ENCODE data around the gene SCNN1A.

SCNN1A gene

GRCh38 chr12:6317693-6318439, 57.5 kb downstream of the SCNN1A start:
- peak overlapping the region; percentile 38 for H3K27ac Mint-ChIP-seq
- no peaks in the 10 kb centered on the region for H3K36me3 Mint-ChIP-seq (ENCODE audit: low read depth)
- no peaks in the 10 kb centered on the region for H3K27me3 Mint-ChIP-seq
- no peak overlapping the region for H3K4me3 Mint-ChIP-seq
- peaks cover 41% of the 10 kb centered on the region for H3K4me1 Mint-ChIP-seq (ENCODE audit: low read depth)
- H3K9me3 Mint-ChIP-seq: no peaks in the 10 kb centered on the region

DNA sequence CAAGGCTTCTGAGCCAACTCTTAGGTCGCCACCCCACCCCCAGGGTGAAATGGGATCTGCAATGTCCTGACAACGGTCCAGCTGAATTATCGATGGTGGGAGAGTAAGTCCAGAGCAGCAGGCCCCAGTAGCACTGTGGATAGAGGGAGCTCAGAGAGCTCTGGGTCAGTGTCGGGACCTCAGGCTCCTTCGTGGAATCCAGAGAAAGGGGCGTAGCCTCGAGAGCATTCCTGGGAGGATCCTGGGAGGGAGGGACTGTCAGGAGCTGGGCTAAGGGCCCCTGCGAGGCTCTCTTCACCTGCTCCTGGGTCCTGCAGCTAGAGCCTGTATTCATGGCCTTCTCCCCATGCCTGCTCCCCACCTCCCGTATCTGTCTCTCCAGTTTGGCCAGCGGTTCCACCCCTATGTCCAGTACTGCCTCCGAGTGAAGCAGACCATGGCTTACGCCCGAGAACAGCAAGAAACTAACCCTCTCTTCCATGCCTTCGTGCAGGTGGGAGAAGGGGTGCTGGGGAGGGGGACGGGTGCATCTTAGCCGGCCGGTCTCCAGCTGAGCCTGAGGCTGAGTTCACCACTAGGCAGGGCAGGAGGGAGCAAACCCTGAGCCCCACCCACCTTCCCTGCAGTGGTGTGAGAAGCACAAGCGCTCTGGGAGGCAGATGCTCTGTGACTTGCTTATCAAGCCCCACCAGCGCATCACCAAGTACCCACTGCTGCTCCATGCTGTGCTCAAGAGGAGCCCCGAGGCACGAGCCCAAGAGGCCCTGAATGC, 58.3 kb downstream of the SCNN1A start:
- Mint-ChIP-seq H3K27ac (no peak overlapping the region), H3K9me3 (no peaks in the 10 kb centered on the region), H3K27me3 (peaks cover 1% of the 10 kb centered on the region), H3K4me3 (no peak overlapping the region), H3K36me3 (ENCODE audit: low read depth) (no peaks in the 10 kb centered on the region), H3K4me1 (ENCODE audit: low read depth) (peaks cover 39% of the 10 kb centered on the region)

DNA sequence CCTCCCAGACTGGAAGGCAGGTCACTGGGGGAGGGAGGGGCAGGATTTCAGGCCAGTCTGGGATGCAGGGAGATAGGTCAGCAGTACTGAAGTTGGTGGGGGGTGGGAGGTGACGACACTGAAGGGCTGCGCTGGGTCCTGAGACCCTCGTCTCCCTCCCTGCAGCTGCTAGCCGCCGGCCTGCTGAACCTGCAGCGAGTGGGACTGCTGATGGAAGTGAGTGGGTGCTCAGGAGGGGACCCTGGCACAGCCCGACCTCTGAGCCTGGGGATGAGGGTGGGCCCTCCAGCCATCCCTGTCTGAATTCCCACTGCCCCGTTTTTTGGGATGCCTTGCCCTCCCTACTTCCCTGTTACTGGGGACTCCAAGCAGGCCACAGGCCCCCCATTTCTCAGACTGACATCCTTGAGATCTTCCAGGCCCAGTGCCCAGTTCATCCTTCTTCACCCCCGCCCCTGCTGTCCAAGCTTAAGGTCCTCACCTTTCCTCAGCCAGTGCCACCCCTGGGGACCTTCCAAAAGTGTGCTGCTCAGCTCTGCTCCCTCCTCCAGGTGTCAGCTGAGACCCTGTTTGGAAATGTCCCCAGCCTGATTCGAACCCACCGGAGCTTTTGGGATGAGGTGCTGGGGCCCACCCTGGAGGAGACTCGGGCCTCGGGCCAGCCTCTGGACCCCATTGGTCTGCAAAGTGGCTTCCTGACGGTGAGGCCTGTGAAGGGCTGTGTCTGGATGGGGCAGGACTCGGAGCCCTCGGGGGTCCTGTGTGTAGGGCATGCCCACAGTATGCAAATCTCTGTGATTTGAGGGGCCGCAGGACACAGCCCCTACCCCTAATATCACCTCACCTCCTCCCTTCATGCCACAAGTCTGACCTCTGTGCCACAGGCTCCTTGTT, 59.4 kb downstream of the SCNN1A start:
- H3K9me3 Mint-ChIP-seq: no peaks in the 10 kb centered on the region
- H3K27ac Mint-ChIP-seq: no peak overlapping the region
- H3K36me3 Mint-ChIP-seq (ENCODE audit: low read depth): no peaks in the 10 kb centered on the region
- H3K4me3 Mint-ChIP-seq: no peak overlapping the region
- H3K27me3 Mint-ChIP-seq: peaks cover 5% of the 10 kb centered on the region
- H3K4me1 Mint-ChIP-seq (ENCODE audit: low read depth): peaks cover 35% of the 10 kb centered on the region

DNA sequence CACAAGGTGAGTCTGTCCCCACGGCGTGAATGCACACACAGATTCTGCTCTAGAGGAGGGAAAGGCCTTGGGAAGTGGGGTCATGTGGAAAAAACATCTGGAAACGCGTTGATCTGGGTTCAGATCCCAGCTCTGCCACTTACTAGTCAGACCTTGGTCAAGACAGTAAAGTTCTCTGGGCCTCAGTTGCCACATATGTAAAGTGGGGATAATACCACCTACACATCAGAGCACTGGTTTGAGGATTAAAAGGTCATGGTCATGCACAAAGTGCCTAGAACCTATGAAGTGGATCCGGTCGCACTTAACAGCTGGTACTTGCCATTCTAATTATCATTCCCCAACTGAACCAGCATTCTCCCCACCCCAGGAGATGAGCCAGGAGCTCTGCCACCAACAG, 60.2 kb downstream of the SCNN1A start:
- Mint-ChIP-seq H3K4me3 (no peak overlapping the region), H3K4me1 (ENCODE audit: low read depth) (peaks cover 35% of the 10 kb centered on the region), H3K36me3 (ENCODE audit: low read depth) (no peaks in the 10 kb centered on the region), H3K27me3 (peaks cover 5% of the 10 kb centered on the region), H3K27ac (no peak overlapping the region), H3K9me3 (no peaks in the 10 kb centered on the region)

DNA sequence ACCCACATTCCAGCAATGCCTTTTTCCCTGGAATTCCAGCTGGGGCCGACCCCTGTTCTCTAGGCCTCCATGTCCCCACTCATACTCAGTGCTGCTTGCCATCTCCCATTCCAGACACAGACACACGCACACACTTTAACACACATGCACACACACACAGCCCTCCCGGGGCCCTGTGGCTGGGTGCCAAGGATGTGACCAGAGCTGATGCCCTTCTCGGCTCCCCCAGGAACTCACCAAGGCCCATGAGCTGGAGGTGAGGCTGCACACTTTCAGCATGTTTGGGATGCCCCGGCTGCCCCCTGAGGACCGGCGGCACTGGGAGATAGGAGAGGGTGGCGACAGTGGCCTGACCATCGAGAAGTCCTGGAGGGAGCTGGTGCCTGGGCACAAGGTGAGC, 60.6 kb downstream of the SCNN1A start:
- H3K27ac Mint-ChIP-seq: peak overlapping the region; percentile 21
- no peaks in the 10 kb centered on the region for H3K36me3 Mint-ChIP-seq (ENCODE audit: low read depth)
- no peak overlapping the region for H3K4me3 Mint-ChIP-seq
- H3K4me1 Mint-ChIP-seq (ENCODE audit: low read depth): peaks cover 35% of the 10 kb centered on the region
- peaks cover 5% of the 10 kb centered on the region for H3K27me3 Mint-ChIP-seq
- H3K9me3 Mint-ChIP-seq: no peaks in the 10 kb centered on the region

- H3K9me3 Mint-ChIP-seq: no peaks in the 10 kb centered on the region
Measured at GRCh38 chr12:6313326-6313940, 61.9 kb downstream of the SCNN1A start.

GRCh38 chr12:6312529-6313325, 62.6 kb downstream of the SCNN1A start:
- Mint-ChIP-seq H3K27me3 (peaks cover 16% of the 10 kb centered on the region), H3K4me3 (no peak overlapping the region), H3K36me3 (ENCODE audit: low read depth) (no peaks in the 10 kb centered on the region), H3K4me1 (ENCODE audit: low read depth) (peaks cover 24% of the 10 kb centered on the region), H3K27ac (no peak overlapping the region), H3K9me3 (no peaks in the 10 kb centered on the region)

More at GRCh38 chr12:6313326-6313940, 61.9 kb downstream of the SCNN1A start:
- no peak overlapping the region for H3K4me3 Mint-ChIP-seq
- H3K4me1 Mint-ChIP-seq (ENCODE audit: low read depth): peaks cover 31% of the 10 kb centered on the region
- H3K36me3 Mint-ChIP-seq (ENCODE audit: low read depth): no peaks in the 10 kb centered on the region
- H3K27ac Mint-ChIP-seq: no peak overlapping the region
- H3K27me3 Mint-ChIP-seq: peaks cover 15% of the 10 kb centered on the region

DNA sequence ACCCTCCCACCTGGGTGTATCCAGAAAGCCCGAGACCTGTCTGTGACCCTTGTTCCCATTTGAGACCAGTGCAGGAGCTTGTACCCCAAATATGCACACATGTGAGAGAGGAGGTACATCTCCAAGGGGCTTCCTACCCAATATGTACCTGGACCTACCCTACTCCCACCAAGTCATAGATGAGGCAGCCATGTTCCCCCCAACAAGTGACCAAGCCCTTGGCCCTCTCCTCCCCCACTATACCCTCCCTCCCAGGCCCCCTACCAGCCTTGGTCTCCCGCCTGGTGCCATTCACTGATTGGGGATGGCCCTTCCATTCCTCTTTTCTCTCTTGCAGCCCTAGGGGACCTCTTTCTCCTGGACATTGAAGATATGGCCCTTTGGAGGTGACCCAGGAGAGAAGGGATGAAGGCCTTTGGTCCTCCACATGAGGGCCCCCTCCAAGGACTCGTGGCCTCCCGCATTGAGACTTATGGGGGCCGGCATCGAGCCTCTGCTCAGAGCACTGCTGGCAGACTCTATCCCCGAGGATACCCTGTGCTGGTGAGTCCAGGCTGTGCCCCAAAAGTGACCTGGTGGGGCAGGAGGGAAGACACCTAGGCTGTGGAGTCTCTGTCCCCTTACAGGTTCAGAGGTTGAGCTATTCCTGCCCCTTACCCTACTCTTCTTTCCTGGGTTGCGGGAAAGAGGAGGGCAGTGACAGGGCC, 63.4 kb downstream of the SCNN1A start:
- peaks cover 22% of the 10 kb centered on the region for H3K4me1 Mint-ChIP-seq (ENCODE audit: low read depth)

DNA sequence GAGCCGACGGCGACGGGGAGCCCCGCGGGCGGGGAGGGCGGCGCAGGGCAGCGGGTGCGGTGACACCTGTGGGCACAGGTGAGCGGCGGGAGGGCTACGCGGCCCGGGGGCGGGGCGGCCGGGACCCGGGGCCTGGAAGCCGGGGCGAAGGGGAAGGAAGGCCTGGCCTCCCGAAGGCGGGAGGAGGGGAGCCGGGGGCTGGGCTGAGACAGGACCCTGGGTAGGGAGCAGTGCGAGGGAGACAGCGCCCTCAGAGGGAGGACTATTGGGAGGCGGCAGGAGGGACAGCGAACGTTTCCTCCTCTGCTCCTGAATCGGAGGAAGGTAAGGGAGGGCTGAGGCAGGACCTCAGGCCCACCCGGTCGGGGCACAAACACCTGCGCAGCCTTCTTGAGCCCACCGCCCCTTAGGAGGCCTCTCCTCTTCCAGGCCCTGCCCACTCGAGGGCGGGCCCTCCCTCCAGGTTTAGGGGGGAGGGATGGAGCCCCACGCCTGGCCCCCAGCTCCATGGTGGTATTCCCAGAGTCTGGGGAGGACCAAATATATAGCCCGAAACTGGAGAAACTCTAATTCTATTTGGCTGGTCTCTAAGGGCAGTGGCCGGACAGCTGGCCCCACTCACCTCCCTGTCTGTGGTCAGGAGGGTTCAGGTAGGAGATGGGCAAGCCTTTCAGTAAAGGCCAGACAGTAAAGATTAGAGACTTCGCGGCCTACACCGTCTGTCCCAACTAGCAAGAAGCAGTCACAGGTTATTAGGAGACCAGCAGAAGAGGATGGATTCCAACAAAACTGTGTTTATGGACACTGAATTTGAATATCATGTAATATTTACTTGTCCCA, 64.4 kb downstream of the SCNN1A start:
- Mint-ChIP-seq H3K27me3 (peaks cover 19% of the 10 kb centered on the region), H3K4me1 (ENCODE audit: low read depth) (peaks cover 22% of the 10 kb centered on the region), H3K4me3 (no peak overlapping the region), H3K27ac (no peak overlapping the region), H3K9me3 (no peaks in the 10 kb centered on the region), H3K36me3 (ENCODE audit: low read depth) (no peaks in the 10 kb centered on the region)

More for the DNA sequence above, 63.4 kb downstream of the SCNN1A start:
- Mint-ChIP-seq H3K9me3 (no peaks in the 10 kb centered on the region), H3K27me3 (peaks cover 16% of the 10 kb centered on the region), H3K36me3 (ENCODE audit: low read depth) (no peaks in the 10 kb centered on the region), H3K4me3 (no peak overlapping the region), H3K27ac (no peak overlapping the region)

DNA sequence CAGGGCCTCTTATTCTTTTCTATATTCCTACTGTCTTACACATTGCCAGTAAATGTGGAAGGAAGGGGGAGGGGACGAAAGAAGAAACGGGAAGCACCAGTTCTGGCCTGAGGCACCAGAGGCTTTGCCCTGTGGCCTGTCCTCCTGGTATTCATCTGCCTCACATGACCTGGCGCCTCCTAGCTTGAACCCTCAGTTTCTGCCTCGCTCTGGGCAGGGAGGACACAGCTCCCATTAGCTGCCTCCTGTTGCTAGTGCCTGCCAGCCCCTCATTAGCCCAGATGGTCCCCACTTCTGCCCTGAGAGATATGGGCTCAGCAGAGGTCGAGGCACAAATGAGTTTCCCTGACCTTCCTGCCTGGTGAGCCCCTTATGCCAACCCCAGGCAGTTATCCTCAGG, 67.8 kb downstream of the SCNN1A start:
- no peaks in the 10 kb centered on the region for H3K36me3 Mint-ChIP-seq (ENCODE audit: low read depth)
- no peak overlapping the region for H3K4me3 Mint-ChIP-seq
- H3K27ac Mint-ChIP-seq: no peak overlapping the region
- H3K27me3 Mint-ChIP-seq: peaks cover 24% of the 10 kb centered on the region
- H3K9me3 Mint-ChIP-seq: no peaks in the 10 kb centered on the region
- peaks cover 2% of the 10 kb centered on the region for H3K4me1 Mint-ChIP-seq (ENCODE audit: low read depth)

DNA sequence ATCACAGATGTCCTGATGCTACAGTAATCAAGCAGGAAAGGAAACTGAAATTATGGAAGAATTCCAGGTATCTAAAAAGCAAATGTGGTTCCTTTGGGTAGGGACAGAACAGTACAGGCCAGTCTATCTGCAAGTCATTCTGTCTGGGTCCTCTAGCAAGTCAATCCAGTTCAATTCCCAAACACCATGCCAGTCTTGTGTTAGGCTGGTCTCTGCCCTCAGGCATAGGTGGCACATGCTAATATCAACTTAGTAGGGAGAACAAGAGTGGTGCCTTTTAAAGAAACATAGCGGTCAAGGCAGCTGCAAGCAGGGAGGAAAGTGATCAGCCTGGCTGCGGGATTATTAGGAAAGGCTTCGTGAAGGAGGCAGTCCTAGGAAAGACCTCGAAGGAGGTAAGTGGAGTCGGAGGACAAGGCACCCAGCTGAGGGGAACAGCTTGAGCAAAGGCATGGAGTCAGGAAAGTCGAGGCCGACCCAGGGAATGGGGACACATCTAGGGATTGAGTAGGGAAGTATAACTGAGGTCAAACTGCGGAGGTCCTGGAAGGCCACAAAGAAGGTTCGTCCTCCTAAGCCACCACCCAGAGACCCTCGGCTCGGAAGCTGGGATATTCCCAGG, 68.7 kb downstream of the SCNN1A start:
- Mint-ChIP-seq H3K4me1 (ENCODE audit: low read depth) (no peaks in the 10 kb centered on the region), H3K9me3 (no peaks in the 10 kb centered on the region), H3K36me3 (ENCODE audit: low read depth) (no peaks in the 10 kb centered on the region), H3K4me3 (no peak overlapping the region), H3K27ac (no peak overlapping the region), H3K27me3 (peaks cover 21% of the 10 kb centered on the region)

DNA sequence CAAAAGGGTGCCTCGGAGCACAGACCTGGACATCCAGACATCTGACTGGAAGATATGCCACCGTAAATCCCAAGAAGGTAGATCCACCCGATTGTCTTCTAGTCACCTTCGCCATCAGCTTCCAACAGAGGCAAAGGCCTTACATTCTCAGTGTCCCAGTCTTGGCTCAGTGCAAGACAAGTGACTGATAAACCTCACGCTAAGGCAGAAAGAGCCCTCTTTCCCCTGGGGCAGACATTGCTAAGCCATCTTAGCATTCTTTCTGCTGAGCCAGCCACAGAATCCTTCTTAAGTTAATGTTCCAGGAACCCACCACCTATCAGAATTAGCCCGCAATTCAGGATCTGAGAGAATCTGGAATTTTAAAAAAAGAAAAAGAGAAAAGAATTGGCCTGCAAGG, 69.2 kb downstream of the SCNN1A start:
- Mint-ChIP-seq H3K27me3 (peaks cover 19% of the 10 kb centered on the region), H3K4me3 (no peak overlapping the region), H3K4me1 (ENCODE audit: low read depth) (no peaks in the 10 kb centered on the region), H3K36me3 (ENCODE audit: low read depth) (no peaks in the 10 kb centered on the region), H3K9me3 (no peaks in the 10 kb centered on the region), H3K27ac (no peak overlapping the region)

Measured in stimulated activated naive CD8-positive, alpha-beta T cell treated with anti-CD3 and anti-CD28 coated beads, Interleukin-15, Interleukin-2, amounts not matched to agents 100 ng/mL and 50 ng/mL, for 24 hours (primary cell).